ENCODE results near the gene CDADC1. TPM values are rescaled to one million over a fixed set of nuclear protein-coding genes. Genes with fewer than 3 reads are reported as not detected.
"Not testable (repeated sequence)": the region's sequence is repeated elsewhere in the genome, so short reads cannot be mapped to it uniquely, and the experiment has no call there.

Gene CDADC1
- polyA plus RNA-seq, 1 donor from 2014 or later = 11.6 TPM

DNA sequence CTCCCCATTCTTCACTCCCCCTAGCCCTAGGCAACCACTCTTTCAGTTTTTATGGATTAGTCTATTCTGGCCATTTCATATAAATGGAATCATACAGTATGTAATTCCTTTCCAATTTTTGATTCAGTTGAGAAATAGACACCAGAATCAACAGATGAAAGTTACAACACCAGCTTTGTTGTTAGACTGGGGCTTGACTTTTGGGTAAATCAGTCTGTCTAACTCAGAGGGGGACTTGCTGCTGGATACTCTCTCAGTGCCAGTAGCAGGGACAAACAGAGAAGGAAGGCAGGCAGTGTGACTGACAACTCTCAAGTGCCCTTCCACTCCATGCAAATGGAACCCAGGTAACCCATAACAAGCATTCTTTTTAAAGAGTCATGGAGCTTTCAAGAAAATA, 40.7 kb downstream of the CDADC1 start:
- Histone ChIP-seq H3K9ac (ENCODE audit: low read length) (no peak overlapping the region), H3K79me2 (replicated peaks; ENCODE audit: insufficient read depth, low read length) (no peaks in the 10 kb centered on the region), H3K9me2 (ENCODE audit: insufficient read depth, low read length) (no peaks in the 10 kb centered on the region), H3K27ac (ENCODE audit: low read length) (no peak overlapping the region), H3K36me3 (ENCODE audit: insufficient read depth, low read length) (no peaks in the 10 kb centered on the region), H3F3A (ENCODE audit: insufficient read depth, low read length, poor library complexity, severe bottlenecking) (no peaks in the 10 kb centered on the region), H2AFZ (ENCODE audit: low read depth, low read length) (no peak overlapping the region), H3K4me3 (ENCODE audit: low read length) (no peak overlapping the region), H4K20me1 (ENCODE audit: insufficient read depth) (no peaks in the 10 kb centered on the region), H3K4me2 (ENCODE audit: low read length) (no peak overlapping the region), H3K9me3 (ENCODE audit: low read length) (no peaks in the 10 kb centered on the region), H3K27me3 (ENCODE audit: insufficient read depth, low read depth, low read length) (no peaks in the 10 kb centered on the region)
- TF ChIP-seq POLR2AphosphoS5 (IDR thresholded peaks at IDR 0.05) = no peak

- Histone ChIP-seq H3F3A (ENCODE audit: insufficient read depth, low read length, poor library complexity, severe bottlenecking) (no peaks in the 10 kb centered on the region), H3K79me2 (replicated peaks; ENCODE audit: insufficient read depth, low read length) (no peaks in the 10 kb centered on the region), H3K4me2 (ENCODE audit: low read length) (no peak overlapping the region), H3K9me2 (ENCODE audit: insufficient read depth, low read length) (no peaks in the 10 kb centered on the region), H3K36me3 (ENCODE audit: insufficient read depth, low read length) (no peaks in the 10 kb centered on the region), H3K9ac (ENCODE audit: low read length) (no peak overlapping the region), H3K27ac (ENCODE audit: low read length) (no peak overlapping the region), H2AFZ (ENCODE audit: low read depth, low read length) (no peak overlapping the region), H4K20me1 (ENCODE audit: insufficient read depth) (no peaks in the 10 kb centered on the region), H3K9me3 (ENCODE audit: low read length) (no peaks in the 10 kb centered on the region), H3K4me3 (ENCODE audit: low read length) (no peak overlapping the region), H3K27me3 (ENCODE audit: insufficient read depth, low read depth, low read length) (no peaks in the 10 kb centered on the region)
- TF ChIP-seq SMC3 (conservative IDR thresholded peaks at IDR 0.05; ENCODE audit: poor library complexity) (no peak), TAF1 (IDR thresholded peaks at IDR 0.05; ENCODE audit: low read depth) (no peak), RAD21 (conservative IDR thresholded peaks at IDR 0.05) (no peak), EP300 (conservative IDR thresholded peaks at IDR 0.05; ENCODE audit: poor library complexity, severe bottlenecking) (no peak), MXI1 (conservative IDR thresholded peaks at IDR 0.05; ENCODE audit: poor library complexity, severe bottlenecking) (no peak), POLR2AphosphoS5 (IDR thresholded peaks at IDR 0.05) (no peak), EZH2 (IDR thresholded peaks at IDR 0.05; ENCODE audit: borderline replicate concordance, insufficient read depth, low read length, poor library complexity, severe bottlenecking) (no peak)
- TF ChIP-seq, protein P1, sequence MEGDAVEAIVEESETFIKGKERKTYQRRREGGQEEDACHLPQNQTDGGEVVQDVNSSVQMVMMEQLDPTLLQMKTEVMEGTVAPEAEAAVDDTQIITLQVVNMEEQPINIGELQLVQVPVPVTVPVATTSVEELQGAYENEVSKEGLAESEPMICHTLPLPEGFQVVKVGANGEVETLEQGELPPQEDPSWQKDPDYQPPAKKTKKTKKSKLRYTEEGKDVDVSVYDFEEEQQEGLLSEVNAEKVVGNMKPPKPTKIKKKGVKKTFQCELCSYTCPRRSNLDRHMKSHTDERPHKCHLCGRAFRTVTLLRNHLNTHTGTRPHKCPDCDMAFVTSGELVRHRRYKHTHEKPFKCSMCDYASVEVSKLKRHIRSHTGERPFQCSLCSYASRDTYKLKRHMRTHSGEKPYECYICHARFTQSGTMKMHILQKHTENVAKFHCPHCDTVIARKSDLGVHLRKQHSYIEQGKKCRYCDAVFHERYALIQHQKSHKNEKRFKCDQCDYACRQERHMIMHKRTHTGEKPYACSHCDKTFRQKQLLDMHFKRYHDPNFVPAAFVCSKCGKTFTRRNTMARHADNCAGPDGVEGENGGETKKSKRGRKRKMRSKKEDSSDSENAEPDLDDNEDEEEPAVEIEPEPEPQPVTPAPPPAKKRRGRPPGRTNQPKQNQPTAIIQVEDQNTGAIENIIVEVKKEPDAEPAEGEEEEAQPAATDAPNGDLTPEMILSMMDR (IDR thresholded peaks at IDR 0.05; ENCODE audit: poor library complexity, severe bottlenecking) = no peak
- TF ChIP-seq, protein P2, sequence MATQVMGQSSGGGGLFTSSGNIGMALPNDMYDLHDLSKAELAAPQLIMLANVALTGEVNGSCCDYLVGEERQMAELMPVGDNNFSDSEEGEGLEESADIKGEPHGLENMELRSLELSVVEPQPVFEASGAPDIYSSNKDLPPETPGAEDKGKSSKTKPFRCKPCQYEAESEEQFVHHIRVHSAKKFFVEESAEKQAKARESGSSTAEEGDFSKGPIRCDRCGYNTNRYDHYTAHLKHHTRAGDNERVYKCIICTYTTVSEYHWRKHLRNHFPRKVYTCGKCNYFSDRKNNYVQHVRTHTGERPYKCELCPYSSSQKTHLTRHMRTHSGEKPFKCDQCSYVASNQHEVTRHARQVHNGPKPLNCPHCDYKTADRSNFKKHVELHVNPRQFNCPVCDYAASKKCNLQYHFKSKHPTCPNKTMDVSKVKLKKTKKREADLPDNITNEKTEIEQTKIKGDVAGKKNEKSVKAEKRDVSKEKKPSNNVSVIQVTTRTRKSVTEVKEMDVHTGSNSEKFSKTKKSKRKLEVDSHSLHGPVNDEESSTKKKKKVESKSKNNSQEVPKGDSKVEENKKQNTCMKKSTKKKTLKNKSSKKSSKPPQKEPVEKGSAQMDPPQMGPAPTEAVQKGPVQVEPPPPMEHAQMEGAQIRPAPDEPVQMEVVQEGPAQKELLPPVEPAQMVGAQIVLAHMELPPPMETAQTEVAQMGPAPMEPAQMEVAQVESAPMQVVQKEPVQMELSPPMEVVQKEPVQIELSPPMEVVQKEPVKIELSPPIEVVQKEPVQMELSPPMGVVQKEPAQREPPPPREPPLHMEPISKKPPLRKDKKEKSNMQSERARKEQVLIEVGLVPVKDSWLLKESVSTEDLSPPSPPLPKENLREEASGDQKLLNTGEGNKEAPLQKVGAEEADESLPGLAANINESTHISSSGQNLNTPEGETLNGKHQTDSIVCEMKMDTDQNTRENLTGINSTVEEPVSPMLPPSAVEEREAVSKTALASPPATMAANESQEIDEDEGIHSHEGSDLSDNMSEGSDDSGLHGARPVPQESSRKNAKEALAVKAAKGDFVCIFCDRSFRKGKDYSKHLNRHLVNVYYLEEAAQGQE (IDR thresholded peaks at IDR 0.05; ENCODE audit: borderline replicate concordance) = no peak
These were observed 45.2 kb downstream of the CDADC1 start for GRCh38 chr13:49292742-49293486.

GRCh38 chr13:49294723-49295122, 47.0 kb downstream of the CDADC1 start:
- not testable (repeated sequence) for H3K27ac ChIP-seq (ENCODE audit: low read length); H3K27me3 ChIP-seq (ENCODE audit: insufficient read depth, low read depth, low read length); H2AFZ ChIP-seq (ENCODE audit: low read depth, low read length); H3K9ac ChIP-seq (ENCODE audit: low read length); H3K4me2 ChIP-seq (ENCODE audit: low read length); H3K9me3 ChIP-seq (ENCODE audit: low read length); H3K4me3 ChIP-seq (ENCODE audit: low read length); H3F3A ChIP-seq (ENCODE audit: insufficient read depth, low read length, poor library complexity, severe bottlenecking); H3K79me2 ChIP-seq (replicated peaks; ENCODE audit: insufficient read depth, low read length); H4K20me1 ChIP-seq (ENCODE audit: insufficient read depth); H3K9me2 ChIP-seq (ENCODE audit: insufficient read depth, low read length); H3K36me3 ChIP-seq (ENCODE audit: insufficient read depth, low read length)

Measured in neural cell (in vitro differentiated cells).